ENCODE data around the gene IGSF21. TPM values are rescaled to one million over a fixed set of nuclear protein-coding genes. Genes with fewer than 3 reads are reported as not detected.

Gene IGSF21
- total and polyA plus RNA-seq, 2 donors (not counting 3 experiments of a cell fraction or from before 2014, with no cell fraction given), result not detected

GRCh38 chr1:18313523-18313922 lies 205.9 kb downstream of the IGSF21 start:
- dilution Hi-C loops (cut with MboI; ENCODE audit: extremely low pct_ligation_motif_present, low sequenced_read_pairs), result no loop called here
- no peak for DNase-seq (ENCODE audit: low read depth, low spot score)
- H3K9me3 ChIP-seq (replicated peaks; ENCODE audit: control insufficient read depth, insufficient read depth, low read length), result peaks cover 4% of the 10 kb centered on the region
- no peaks in the 10 kb centered on the region for H3K79me2 ChIP-seq (ENCODE audit: control insufficient read depth, insufficient read depth, low read length)
- no peak overlapping the region for H3K4me3 ChIP-seq (replicated peaks in 1 of 3; ENCODE audit: insufficient read depth in 1 of 3, low read depth in 1 of 3, low read length in 3 of 3)
- H3K27me3 ChIP-seq (ENCODE audit: control insufficient read depth in 2 of 2, insufficient read depth in 2 of 2, low read length in 2 of 2), result no peaks in the 10 kb centered on the region
- no peak overlapping the region for H3K9ac ChIP-seq (replicated peaks; ENCODE audit: extremely low read depth, insufficient read depth, low read length)
- H2AFZ ChIP-seq (ENCODE audit: low read depth, low read length), result no peak overlapping the region
- FAIRE-seq, result no peak
- POLR2A ChIA-PET, result no interaction called here
- no peaks in the 10 kb centered on the region for H3K36me3 ChIP-seq (ENCODE audit: control insufficient read depth in 2 of 2, extremely low read depth in 1 of 2, insufficient read depth in 2 of 2, low read length in 2 of 2)
- no peak overlapping the region for H3K27ac ChIP-seq (ENCODE audit: insufficient read depth, low read depth, low read length)
- no peaks in the 10 kb centered on the region for H3K4me1 ChIP-seq (ENCODE audit: control insufficient read depth, extremely low read depth, insufficient read depth, low read length)
- H3K9me1 ChIP-seq (replicated peaks; ENCODE audit: control insufficient read depth, extremely low read depth, insufficient read depth, low read length), result no peaks in the 10 kb centered on the region
- no peak overlapping the region for H3K4me2 ChIP-seq (ENCODE audit: insufficient read depth, low read length)
- no TSS peak for BruUV-seq (replicated peaks)
- TF ChIP-seq CTCF (IDR thresholded peaks at IDR 0.05; ENCODE audit: extremely low read depth in 1 of 2, insufficient read depth in 1 of 2, low read depth in 1 of 2, low read length in 2 of 2) (no peak), JUN (IDR thresholded peaks at IDR 0.05; ENCODE audit: borderline replicate concordance, insufficient read depth, insufficient read length, low read depth) (no peak), MAX (IDR thresholded peaks at IDR 0.05; ENCODE audit: insufficient read depth, insufficient read length) (no peak), GATA2 (IDR thresholded peaks at IDR 0.05; ENCODE audit: insufficient read depth, insufficient read length, low read depth, low read length) (no peak), MYC (IDR thresholded peaks at IDR 0.05; ENCODE audit: low read depth, low read length) (no peak)
- intact Hi-C loops (cut with micrococcal nuclease), result no loop called here
- H4K20me1 ChIP-seq (replicated peaks; ENCODE audit: control insufficient read depth, extremely low read depth, insufficient read depth, low read length), result no peaks in the 10 kb centered on the region
- CTCF ChIA-PET, result no interaction called here

GRCh38 chr1:18314399-18314798 lies 206.8 kb downstream of the IGSF21 start:
- H3K4me3 ChIP-seq (replicated peaks in 1 of 3; ENCODE audit: insufficient read depth in 1 of 3, low read depth in 1 of 3, low read length in 3 of 3), result no peak overlapping the region
- no peak for FAIRE-seq
- no peaks in the 10 kb centered on the region for H3K4me1 ChIP-seq (ENCODE audit: control insufficient read depth, extremely low read depth, insufficient read depth, low read length)
- peaks cover 4% of the 10 kb centered on the region for H3K9me3 ChIP-seq (replicated peaks; ENCODE audit: control insufficient read depth, insufficient read depth, low read length)
- intact Hi-C loops (cut with micrococcal nuclease), result no loop called here
- POLR2A ChIA-PET, result no interaction called here
- no peak overlapping the region for H3K4me2 ChIP-seq (ENCODE audit: insufficient read depth, low read length)
- H3K36me3 ChIP-seq (ENCODE audit: control insufficient read depth in 2 of 2, extremely low read depth in 1 of 2, insufficient read depth in 2 of 2, low read length in 2 of 2), result no peaks in the 10 kb centered on the region
- H3K9ac ChIP-seq (replicated peaks; ENCODE audit: extremely low read depth, insufficient read depth, low read length), result no peak overlapping the region
- DNase-seq (ENCODE audit: low read depth, low spot score), result no peak
- dilution Hi-C loops (cut with MboI; ENCODE audit: extremely low pct_ligation_motif_present, low sequenced_read_pairs), result no loop called here
- H3K9me1 ChIP-seq (replicated peaks; ENCODE audit: control insufficient read depth, extremely low read depth, insufficient read depth, low read length), result no peaks in the 10 kb centered on the region
- H4K20me1 ChIP-seq (replicated peaks; ENCODE audit: control insufficient read depth, extremely low read depth, insufficient read depth, low read length), result no peaks in the 10 kb centered on the region
- BruUV-seq (replicated peaks), result no TSS peak
- H3K27me3 ChIP-seq (ENCODE audit: control insufficient read depth in 2 of 2, insufficient read depth in 2 of 2, low read length in 2 of 2), result no peaks in the 10 kb centered on the region
- no peaks in the 10 kb centered on the region for H3K79me2 ChIP-seq (ENCODE audit: control insufficient read depth, insufficient read depth, low read length)
- no peak overlapping the region for H2AFZ ChIP-seq (ENCODE audit: low read depth, low read length)
- no peak for TF ChIP-seq MAX (IDR thresholded peaks at IDR 0.05; ENCODE audit: insufficient read depth, insufficient read length)
- no peak overlapping the region for H3K27ac ChIP-seq (ENCODE audit: insufficient read depth, low read depth, low read length)
- CTCF ChIA-PET, result no interaction called here
